Neutrophil (primary cell): ENCODE results near the gene EPG5.

ENCODE experiments used
- H3K27ac ChIP-seq: fragments of 200-600 bp; sonication (generic); 2 replicates; pipeline ENCODE4 v1.5.1; 2016; ENCODE audit warnings: mild to moderate bottlenecking, moderate library complexity
- H3K27me3 ChIP-seq: fragments of 200-600 bp; sonication (generic); 2 replicates; pipeline ENCODE4 v1.6.0; 2016; ENCODE audit warnings: mild to moderate bottlenecking
- H3K36me3 ChIP-seq: fragments of 200-600 bp; sonication (generic); 2 replicates; pipeline ENCODE4 v1.5.1; 2017
- H3K4me1 ChIP-seq, 2 experiments: fragments of 200-600 bp in 1 of 2; sonication (generic) in 1 of 2; 1 replicate in 1 of 2; 2 replicates in 1 of 2; pipeline versions ENCODE4 v1.5.1 to v1.6.1; 2013 to 2016; ENCODE audit warnings: low read depth in 1 of 2, low read length in 1 of 2, mild to moderate bottlenecking in 1 of 2, moderate library complexity in 1 of 2; ENCODE audit not compliant: control insufficient read depth in 1 of 2, insufficient read depth in 1 of 2
- H3K4me3 ChIP-seq, 2 experiments: fragments of 200-600 bp in 1 of 2; sonication (generic) in 1 of 2; 1 replicate in 1 of 2; 2 replicates in 1 of 2; pipeline ENCODE4 v1.5.1; 2013 to 2016; ENCODE audit warnings: low read depth in 1 of 2, low read length in 1 of 2, mild to moderate bottlenecking in 1 of 2, moderate library complexity in 1 of 2
- H3K9me3 ChIP-seq: fragments of 200-600 bp; sonication (generic); 2 replicates; pipeline ENCODE4 v1.5.1; 2016
- CTCF ChIP-seq: fragments of 200-600 bp; sonication (generic); IDR thresholded peaks from 2 replicates; pipeline ENCODE4 v1.5.1; 2016; ENCODE audit warnings: antibody characterized with exemption

EPG5 gene

GRCh38 chr18:45951016-45951714 lies 16.0 kb downstream of the EPG5 start:
- TF ChIP-seq CTCF: no peak
- H3K4me1 ChIP-seq: no peaks in the 10 kb centered on the region
- no peaks in the 10 kb centered on the region for H3K9me3 ChIP-seq
- H3K27ac ChIP-seq: no peak overlapping the region
- H3K4me3 ChIP-seq: no peak overlapping the region
- peaks cover 82% of the 10 kb centered on the region for H3K36me3 ChIP-seq
- H3K27me3 ChIP-seq: no peaks in the 10 kb centered on the region

GRCh38 chr18:45945669-45946068 lies 21.5 kb downstream of the EPG5 start:
- TF ChIP-seq CTCF: no peak
- H3K27ac ChIP-seq: no peak overlapping the region
- H3K9me3 ChIP-seq: no peaks in the 10 kb centered on the region
- no peaks in the 10 kb centered on the region for H3K27me3 ChIP-seq
- H3K4me3 ChIP-seq: no peak overlapping the region
- H3K36me3 ChIP-seq: peaks cover 99% of the 10 kb centered on the region
- no peaks in the 10 kb centered on the region for H3K4me1 ChIP-seq

GRCh38 chr18:45940724-45941123 lies 26.4 kb downstream of the EPG5 start:
- Histone ChIP-seq H3K9me3 (no peaks in the 10 kb centered on the region), H3K4me3 (no peak overlapping the region), H3K36me3 (peaks cover 94% of the 10 kb centered on the region), H3K27me3 (no peaks in the 10 kb centered on the region), H3K4me1 (no peaks in the 10 kb centered on the region), H3K27ac (no peak overlapping the region)
- TF ChIP-seq CTCF: no peak

GRCh38 chr18:45939236-45939635 lies 27.9 kb downstream of the EPG5 start:
- Histone ChIP-seq H3K4me1 (no peaks in the 10 kb centered on the region), H3K4me3 (no peak overlapping the region), H3K9me3 (no peaks in the 10 kb centered on the region), H3K27ac (no peak overlapping the region), H3K36me3 (peaks cover 94% of the 10 kb centered on the region), H3K27me3 (no peaks in the 10 kb centered on the region)
- no peak for TF ChIP-seq CTCF

GRCh38 chr18:45938488-45938935 lies 28.6 kb downstream of the EPG5 start:
- H3K27ac ChIP-seq: no peak overlapping the region
- no peak for TF ChIP-seq CTCF
- peaks cover 94% of the 10 kb centered on the region for H3K36me3 ChIP-seq
- H3K4me1 ChIP-seq: no peaks in the 10 kb centered on the region
- H3K9me3 ChIP-seq: no peaks in the 10 kb centered on the region
- H3K27me3 ChIP-seq: no peaks in the 10 kb centered on the region
- H3K4me3 ChIP-seq: no peak overlapping the region
